ENCODE measurements around the gene STK38. TPM values are rescaled to one million over a fixed set of nuclear protein-coding genes. Genes with fewer than 3 reads are reported as not detected.
A peak's percentile ranks its signal among the peaks of the same experiment; 100 is the strongest.

STK38 gene
- total RNA-seq, 1 experiment from 2014 or later: 32.6 TPM

DNA sequence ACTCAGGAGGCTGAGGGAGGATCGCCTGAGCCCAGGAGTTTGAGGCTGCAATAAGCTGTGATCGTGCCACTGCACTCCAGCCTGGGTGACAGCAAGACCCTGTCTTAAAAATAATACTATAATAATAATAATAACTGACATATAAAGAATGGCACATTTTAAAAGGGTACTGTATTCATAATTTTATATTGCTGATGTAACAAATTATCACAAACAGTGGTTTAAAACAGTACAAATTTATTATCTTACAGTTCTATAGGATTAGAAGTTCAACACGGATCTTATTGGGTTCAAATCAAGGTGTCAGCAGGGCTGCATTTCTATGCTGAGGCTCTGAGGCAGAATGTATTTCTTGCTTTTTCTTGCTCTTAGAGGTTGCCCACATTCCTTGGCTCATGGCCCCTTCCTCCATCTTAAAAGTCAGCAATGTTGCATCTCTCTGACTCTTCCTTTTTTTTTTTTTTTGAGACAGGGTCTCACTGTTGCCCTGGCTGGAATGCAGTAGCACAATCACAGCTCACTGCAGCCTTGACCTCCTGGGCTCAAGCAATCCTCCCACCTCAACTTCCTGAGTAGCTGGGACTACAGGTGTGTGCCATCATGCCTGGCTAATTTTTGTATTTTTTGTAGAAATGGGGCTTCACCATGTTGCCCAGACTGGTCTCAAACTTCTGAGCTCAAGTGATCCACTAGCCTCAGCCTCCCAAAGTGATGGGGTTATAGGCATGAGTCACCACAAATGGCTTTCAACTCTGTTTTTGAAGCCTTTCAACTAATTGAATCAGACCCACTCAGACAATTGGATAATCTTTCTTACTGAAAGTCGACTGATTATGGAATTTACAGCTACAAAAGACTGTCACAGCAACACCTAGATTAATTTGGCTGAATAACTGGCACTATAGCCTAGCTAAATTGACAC, 24.1 kb upstream of the STK38 start:
- in situ Hi-C loops (cut with HindIII; ENCODE audit: low pct_unique_long_range_greater_than_20kb, low sequenced_read_pairs): no loop called here
- no peak for DNase-seq (ENCODE audit: low read depth)

DNA sequence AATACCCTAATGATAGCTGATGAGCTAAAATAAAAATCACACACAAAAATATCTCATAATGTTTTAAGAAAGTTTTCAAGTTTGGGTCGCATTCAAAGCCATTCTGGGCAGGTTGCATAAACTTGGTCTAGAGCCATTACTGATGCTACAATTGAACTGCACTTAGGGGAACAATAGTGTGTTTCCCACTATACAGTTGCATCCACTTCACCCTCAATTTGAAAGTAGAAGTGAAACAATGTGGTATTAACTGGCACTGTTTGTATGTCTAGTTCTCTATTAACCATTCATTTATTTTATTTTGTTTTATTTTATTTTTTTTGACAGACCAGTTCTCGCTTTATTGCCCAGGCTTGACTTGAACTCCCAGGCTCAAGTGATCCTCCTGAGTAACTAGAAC, 23.0 kb upstream of the STK38 start:
- peak; percentile 71 for DNase-seq (ENCODE audit: low read depth)
- in situ Hi-C loops (cut with HindIII; ENCODE audit: low pct_unique_long_range_greater_than_20kb, low sequenced_read_pairs): no loop called here

DNA sequence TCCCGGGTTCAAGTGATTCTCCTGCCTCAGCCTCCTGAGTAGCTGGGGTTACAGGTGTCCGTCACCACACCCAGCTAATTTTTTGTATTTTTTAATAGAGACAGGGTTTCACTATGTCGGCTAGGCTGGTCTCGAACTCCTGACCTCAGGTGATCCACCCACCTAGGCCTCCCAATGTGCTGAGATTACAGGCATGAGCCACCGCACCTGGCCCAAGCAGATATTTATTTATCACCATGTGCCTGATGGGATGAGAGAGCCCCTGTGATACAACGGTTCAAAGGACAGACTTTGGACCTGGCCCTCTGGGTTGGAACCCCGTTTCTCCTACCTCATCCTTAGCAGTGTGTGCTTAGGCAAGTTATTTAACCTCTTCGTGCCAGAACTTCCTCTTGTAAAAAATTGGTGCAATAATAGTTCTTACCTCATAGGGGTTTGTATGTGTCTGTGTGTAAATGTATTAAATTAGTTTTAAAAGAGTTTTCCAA, 19.2 kb upstream of the STK38 start:
- DNase-seq (ENCODE audit: low read depth): no peak
- in situ Hi-C loops (cut with HindIII; ENCODE audit: low pct_unique_long_range_greater_than_20kb, low sequenced_read_pairs): no loop called here

DNA sequence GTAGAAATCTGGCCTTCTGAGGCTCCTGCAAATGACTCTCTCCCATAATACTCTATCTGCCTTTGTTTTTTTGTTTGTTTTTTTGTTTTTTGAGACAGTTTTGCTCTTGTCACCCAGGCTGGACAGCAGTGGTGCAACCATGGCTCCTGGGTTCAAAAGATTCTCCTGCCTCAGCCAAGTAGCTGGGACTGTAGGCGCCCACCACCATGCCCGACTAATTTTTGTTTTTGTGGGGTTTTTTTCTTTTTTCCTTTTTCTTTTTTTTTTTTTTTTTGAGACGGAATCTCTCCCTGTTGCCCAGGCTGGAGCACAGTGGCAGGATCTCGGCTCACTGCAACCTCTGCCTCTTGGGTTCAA, 16.6 kb upstream of the STK38 start:
- in situ Hi-C loops (cut with HindIII; ENCODE audit: low pct_unique_long_range_greater_than_20kb, low sequenced_read_pairs): no loop called here
- no peak for DNase-seq (ENCODE audit: low read depth)

DNA sequence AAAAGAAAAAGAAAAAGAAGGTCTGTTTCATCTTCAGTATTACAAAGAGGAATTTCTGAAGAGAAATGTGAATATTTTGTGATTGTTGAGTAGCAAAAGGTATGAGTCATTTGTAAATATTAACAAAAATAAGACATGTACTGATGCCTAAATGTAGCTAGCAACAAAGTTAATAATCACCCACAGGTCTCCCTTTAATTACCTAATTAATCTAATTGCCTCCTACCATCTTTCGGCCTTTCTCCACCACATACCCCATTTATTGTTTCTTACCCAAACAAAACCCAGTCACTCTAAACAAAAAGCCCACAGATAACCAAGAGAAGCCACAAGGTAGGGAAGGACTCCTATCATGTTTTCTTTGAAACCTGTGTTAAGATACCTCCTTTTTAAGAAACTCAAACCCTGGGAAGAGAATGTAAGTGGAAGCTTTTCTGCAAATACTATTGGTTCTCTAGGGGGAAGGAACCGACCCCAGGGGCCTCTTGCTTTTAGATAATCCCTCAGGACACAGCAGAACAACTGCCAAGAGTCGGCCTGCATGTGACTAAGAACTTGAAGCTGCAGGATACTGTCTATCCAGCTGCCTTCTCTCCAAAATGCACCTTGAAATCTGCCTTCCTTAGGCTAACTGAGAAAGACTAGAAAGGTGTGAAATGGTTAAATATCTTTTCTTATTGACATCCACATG, 16.1 kb upstream of the STK38 start:
- in situ Hi-C loops (cut with HindIII; ENCODE audit: low pct_unique_long_range_greater_than_20kb, low sequenced_read_pairs): no loop called here
- DNase-seq (ENCODE audit: low read depth): no peak

DNA sequence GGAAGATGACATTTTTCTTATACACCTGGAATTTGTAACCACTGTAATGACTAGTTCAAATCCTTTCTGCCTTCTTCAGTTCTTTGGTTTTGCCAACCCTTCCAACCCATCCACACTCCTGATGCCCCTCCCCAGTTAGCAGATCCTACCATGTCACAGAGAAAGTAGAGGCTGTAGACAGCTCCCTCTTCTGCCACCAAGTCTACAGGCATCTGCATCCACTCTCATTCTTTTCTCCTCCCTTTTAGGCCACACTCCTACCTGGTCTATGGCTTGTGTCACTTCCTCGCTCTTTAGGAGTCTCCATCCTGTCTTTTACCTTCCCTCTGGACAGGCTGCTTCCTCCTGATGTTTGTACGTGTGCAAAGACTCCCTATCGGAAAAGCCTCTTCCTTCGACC, 13.5 kb upstream of the STK38 start:
- in situ Hi-C loops (cut with HindIII; ENCODE audit: low pct_unique_long_range_greater_than_20kb, low sequenced_read_pairs): no loop called here

DNA sequence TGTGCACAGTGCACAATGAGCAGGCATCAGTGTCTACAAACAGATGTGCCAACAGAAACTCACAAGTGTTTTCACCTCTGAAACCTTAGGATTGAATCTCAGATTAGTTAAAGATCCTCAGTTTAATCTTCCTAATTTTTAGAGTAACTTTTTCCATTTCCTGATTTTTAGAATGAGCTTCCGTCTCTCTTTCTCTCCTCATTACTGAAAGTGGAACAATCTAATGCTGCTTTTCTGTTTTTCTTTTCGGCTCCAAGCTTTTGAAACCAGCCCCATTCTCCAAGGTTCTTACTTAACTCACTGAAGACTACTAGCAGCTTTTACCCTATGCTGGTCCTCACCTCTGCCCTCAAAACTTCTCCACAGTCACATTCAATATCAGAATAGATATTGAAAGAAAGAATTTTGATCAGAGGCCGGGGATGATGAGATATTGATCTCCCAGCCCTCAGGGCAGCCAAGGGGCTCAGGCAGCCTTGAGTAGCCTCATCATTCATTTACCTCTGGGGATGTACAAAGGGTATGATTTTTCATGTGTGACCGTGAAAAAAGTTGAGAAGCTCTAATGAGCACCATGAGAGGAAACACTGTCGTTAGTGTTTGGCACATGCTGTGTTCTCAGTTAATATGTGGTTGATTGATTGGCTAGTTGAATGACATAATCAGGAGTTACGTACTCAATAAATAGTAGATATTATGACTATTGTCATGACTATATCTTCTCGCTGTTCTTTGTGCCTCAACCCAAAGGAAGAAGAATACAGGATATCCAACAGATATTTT, 11.9 kb upstream of the STK38 start:
- in situ Hi-C loops (cut with HindIII; ENCODE audit: low pct_unique_long_range_greater_than_20kb, low sequenced_read_pairs): no loop called here
- no peak for DNase-seq (ENCODE audit: low read depth)

More for the DNA sequence above, 13.5 kb upstream of the STK38 start:
- DNase-seq (ENCODE audit: low read depth): no peak

DNA sequence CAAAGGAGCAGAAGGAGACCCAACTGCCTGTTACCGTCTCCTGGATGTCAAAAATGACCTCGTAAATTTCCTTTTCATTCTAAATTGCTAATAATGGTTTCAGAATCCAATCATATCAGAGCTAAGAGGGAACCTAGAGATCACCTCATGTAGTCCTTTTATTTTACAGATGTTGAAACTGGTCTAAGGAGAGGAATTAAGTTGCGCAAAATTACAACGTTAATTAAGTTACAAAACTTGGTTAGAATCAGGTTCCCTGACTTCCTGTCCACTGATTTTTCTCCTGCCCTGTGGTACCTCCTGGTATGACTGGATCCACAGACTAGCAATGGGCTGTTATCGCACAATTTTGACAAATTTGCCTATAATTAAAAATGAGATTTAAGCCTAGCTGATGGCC, 9.0 kb upstream of the STK38 start:
- DNase-seq (ENCODE audit: low read depth): no peak
- in situ Hi-C loops (cut with HindIII; ENCODE audit: low pct_unique_long_range_greater_than_20kb, low sequenced_read_pairs): no loop called here

DNA sequence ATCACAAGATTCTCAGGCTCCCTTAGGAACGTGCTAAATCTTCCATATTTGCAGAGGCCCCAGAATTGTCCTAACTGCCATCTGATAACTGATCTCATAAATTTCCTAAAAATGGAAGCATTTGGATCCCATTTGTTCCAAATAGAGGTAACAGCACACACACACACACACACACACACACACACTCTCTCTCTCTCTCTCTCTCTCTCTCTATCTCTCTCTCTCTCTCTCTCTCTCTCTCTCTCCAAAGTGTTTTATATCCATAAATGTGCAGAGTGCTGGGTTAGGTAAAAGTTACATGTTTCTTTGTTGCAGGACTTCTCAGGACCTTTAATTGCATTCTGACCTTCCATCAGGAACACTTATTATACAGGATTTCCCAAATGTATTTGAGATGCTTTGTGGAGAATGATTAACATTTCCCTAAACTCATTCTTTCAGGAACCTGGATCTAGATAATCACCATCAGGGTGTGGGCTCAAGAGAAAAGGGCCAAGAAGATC, 8.5 kb upstream of the STK38 start:
- no peak for DNase-seq (ENCODE audit: low read depth)
- in situ Hi-C loops (cut with HindIII; ENCODE audit: low pct_unique_long_range_greater_than_20kb, low sequenced_read_pairs): no loop called here

DNA sequence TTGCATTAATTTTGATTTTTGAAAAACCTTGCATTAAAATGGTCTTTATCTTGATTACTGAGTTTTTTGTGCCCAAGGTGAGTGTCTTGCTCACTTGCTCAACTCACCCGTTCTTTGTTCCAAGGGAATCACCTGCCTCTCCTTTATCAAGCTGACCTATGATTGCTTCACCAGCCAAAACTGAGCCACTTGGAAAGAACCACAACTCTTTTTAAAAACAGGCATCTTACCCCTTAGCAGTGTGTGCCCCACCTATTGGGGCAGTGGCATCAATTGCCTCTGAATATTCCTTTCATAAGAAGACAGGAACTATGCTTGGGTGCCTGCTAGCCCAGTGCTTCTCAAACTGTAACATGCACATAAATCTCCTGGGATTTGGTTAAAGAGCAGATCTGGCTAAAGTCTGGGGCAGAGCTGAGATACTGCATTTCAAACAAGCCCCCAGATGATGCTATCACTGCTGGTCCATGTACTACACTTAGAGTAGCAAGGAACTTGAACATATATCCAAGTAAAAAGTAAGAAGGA, 3.3 kb upstream of the STK38 start:
- no peak for DNase-seq (ENCODE audit: low read depth)
- in situ Hi-C loops (cut with HindIII; ENCODE audit: low pct_unique_long_range_greater_than_20kb, low sequenced_read_pairs): no loop called here

DNA sequence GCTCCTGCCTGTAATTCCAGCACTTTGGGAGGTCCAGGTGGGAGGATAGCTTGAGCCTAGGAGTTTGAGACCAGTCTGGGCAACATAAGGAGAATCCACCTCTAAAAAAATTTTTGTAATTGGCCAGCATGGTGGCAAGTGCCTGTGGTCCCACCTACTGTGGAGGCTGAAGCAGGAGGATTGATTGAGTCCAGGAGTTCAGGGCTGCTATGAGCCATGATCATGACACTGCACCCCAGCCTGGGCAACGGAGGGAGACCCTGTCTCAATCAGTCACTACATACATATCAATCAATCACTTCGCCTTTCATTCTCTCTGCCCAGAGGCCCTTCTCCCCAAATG, 1.1 kb upstream of the STK38 start:
- in situ Hi-C loops (cut with HindIII; ENCODE audit: low pct_unique_long_range_greater_than_20kb, low sequenced_read_pairs): no loop called here

DNA sequence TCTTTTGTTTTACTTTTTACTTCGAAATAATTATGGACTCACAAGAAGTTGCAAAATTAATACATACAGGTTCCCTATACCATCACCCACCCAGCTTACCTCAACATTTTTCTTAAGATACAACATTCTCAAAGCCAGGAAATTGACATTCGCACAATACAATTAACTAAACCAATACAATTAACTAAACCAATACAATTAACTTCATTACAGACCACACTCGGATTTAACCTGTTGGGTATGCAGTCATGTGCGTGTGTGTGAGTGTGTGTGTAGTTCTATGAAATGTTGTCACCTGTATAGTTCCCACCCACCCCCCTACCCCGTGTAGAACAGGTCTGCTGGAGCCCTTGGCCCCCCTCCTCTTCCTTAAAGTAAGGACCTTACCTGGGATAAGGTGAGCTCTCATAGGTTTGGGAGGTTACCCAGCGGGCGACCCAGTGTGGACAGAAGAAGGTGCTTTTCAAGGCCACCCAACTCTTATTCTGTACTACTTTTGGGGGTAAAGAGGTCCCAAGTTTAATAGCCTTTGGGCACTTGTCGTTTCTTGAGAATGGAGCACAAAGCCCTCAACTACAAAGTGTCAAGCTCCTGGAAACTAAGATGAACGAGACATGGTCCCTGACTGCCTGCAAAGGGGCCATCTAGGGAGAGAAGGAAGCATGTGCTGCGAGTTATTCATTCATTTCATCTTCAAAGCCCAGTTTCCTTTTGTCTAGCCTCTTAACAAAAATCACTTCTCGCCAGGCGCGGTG, 544 bp upstream of the STK38 start:
- no peak for DNase-seq (ENCODE audit: low read depth)
- in situ Hi-C loops (cut with HindIII; ENCODE audit: low pct_unique_long_range_greater_than_20kb, low sequenced_read_pairs): no loop called here

More for the DNA sequence above, 1.1 kb upstream of the STK38 start:
- no peak for DNase-seq (ENCODE audit: low read depth)

DNA sequence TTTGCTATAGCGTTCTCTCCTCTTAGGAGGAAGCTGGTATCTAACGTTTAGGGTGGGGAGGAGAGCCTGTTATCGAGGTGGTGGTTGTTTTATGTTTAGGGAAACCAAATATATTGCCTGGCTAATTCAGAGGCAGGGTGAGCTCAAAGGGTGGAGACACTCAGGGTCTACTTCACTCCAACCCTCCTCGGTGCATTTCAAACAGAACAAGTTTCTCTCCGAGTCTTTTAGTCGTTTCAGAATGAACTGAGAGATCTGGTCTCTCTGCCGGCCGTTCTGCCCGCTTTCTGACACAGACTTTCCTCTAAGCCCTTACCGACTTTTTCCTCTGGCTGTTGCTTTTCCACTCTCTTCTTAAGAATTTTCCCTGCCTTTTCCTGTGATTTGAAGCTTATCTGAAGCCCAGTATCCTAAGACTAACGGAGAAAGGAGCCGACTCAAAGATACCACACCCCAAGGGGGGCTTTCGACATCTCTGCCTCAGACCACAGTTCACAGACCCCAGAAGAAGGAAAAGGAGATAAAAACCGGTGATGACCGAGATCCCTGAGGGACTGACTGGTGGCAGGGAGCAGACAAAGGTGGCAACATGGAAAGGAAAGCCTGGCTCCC, 865 bp downstream of the STK38 start:
- DNase-seq (ENCODE audit: low read depth): no peak
- in situ Hi-C loops (cut with HindIII; ENCODE audit: low pct_unique_long_range_greater_than_20kb, low sequenced_read_pairs): no loop called here

DNA sequence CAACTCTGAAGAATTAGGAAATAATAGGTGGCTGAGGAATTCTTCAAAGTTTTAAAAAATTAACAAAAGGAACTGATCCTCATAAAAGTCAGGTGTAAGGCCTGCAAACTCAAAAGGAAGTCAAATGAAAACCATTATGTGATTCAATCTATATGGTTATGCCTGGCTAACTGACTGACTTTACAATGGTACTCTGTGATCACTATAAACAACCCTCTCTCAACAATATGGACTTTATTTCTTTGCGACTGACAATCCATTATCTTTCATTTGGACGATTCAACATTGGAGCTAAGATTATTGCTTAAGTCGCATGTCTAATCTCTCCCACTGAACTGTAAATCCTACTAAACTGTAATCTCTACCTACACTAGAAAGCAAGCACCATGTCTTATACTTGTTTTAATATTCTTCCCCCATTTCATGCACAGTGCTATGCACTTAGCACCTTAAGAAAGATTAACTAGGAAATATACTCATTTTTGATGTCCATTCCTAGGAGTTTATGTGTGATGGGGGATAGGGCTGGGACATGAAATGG, 1.4 kb downstream of the STK38 start:
- in situ Hi-C loops (cut with HindIII; ENCODE audit: low pct_unique_long_range_greater_than_20kb, low sequenced_read_pairs): no loop called here
- DNase-seq (ENCODE audit: low read depth): peak; percentile 20

DNA sequence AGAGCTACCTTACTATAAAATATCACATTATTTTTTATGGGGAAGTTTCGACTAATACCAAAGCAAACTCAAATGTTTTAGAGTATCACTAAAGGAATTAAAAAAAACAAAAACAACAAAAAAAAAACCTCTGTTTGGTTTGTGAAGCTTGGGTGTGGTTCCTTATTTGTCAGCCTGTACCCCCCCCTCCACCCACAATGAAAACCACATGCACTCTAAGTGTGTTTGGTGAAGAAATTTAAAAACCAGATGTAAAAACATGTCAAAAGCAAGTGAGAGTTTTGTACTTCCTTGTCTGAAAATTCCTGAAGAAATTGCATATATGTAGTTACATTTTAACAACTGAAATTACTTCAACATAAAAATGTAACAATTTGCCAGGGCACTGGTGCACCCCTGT, 3.1 kb downstream of the STK38 start:
- no peak for DNase-seq (ENCODE audit: low read depth)
- in situ Hi-C loops (cut with HindIII; ENCODE audit: low pct_unique_long_range_greater_than_20kb, low sequenced_read_pairs): no loop called here

DNA sequence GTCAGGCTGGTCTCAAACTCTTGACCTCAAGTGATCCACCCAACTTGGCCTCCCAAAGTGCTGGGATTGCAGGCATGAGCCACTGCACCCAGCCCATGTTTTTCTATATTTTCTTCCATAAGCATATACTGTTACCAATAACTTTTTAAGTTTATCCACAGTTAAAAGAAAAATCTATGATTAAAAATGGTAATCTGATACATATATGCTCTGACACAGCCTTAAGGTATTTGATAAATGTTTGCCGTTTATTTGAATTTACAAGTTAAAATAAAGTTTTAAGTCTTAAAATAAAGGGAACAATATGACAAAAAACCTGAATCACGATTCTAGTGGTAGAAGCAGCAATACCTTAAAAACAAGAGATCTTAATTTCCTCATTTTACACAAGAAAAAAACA, 5.2 kb downstream of the STK38 start:
- no peak for DNase-seq (ENCODE audit: low read depth)
- in situ Hi-C loops (cut with HindIII; ENCODE audit: low pct_unique_long_range_greater_than_20kb, low sequenced_read_pairs): no loop called here

DNA sequence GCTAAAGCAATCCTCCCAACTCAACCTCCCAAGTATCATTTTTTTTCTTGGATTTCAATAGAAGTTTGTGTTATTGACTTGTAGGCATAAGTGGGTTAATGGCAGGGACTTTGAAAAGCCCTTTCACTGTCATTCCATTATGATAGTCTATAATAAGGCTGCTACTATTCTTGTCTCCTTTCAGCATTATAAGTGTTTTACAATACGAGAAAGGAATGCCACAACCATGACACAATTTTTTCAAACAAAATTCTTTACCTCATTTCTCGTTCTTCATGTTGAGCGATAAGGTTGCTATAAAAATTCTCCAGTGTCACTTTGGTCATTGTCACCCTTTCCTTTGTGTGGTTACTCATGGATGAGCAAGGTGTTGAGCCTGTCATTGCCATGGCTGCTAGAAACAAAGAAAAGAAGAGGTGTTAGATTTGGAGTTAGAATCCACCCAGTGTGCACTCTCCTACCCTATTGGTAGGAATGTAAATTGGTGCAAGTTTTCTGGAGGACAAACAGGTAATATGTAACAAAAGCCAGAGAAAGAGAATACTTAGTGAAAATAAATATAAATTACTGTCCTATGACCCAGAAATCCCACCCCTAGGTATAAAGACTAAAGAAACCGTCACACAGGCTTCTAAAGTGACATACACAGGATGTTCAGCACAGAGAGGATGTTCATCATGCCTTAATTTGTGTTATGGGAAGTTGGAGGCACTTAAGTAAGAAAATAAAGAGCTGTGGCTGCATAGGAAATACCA, 7.3 kb downstream of the STK38 start:
- no peak for DNase-seq (ENCODE audit: low read depth)
- in situ Hi-C loops (cut with HindIII; ENCODE audit: low pct_unique_long_range_greater_than_20kb, low sequenced_read_pairs): no loop called here
